ENCODE measurements around the gene CAMKV. TPM values are rescaled to one million over a fixed set of nuclear protein-coding genes. Genes with fewer than 3 reads are reported as not detected.
A peak's percentile ranks its signal among the peaks of the same experiment; 100 is the strongest.

Gene CAMKV
- total and polyA plus RNA-seq, 2 of the 8 experiments (the other 6 are each of a cell fraction or from before 2014, with no cell fraction given), result 56.3 to 66.4 TPM

GRCh38 chr3:49879721-49880120, 10.0 kb upstream of the CAMKV start:
- no peak overlapping the region; the same call in 1 of the 2 replicates for H2AK5ac ChIP-seq (ENCODE audit: low read depth, low read length)
- H3K79me1 ChIP-seq (ENCODE audit: low read depth, low read length), result no peaks in the 10 kb centered on the region
- no peak for DNase-seq (ENCODE audit: low read depth in 1 of 2, low spot score in 2 of 2)
- no peak overlapping the region for H3K23ac ChIP-seq (ENCODE audit: insufficient read length)
- peak overlapping the region; percentile 77 for H4K91ac ChIP-seq (replicated peaks; ENCODE audit: insufficient read length, low read length)
- H3K36me3 ChIP-seq (ENCODE audit: control insufficient read depth in 2 of 4, insufficient read depth in 4 of 4, low read length in 3 of 4), result no peaks in the 10 kb centered on the region
- no peak overlapping the region for H4K8ac ChIP-seq (ENCODE audit: extremely low read depth, insufficient read depth, low read length)
- no peaks in the 10 kb centered on the region for H4K20me1 ChIP-seq (replicated peaks in 1 of 2; ENCODE audit: control insufficient read depth in 1 of 2, insufficient read depth in 2 of 2, low read length in 2 of 2)
- H3K9me3 ChIP-seq (ENCODE audit: insufficient read depth in 2 of 2, low read depth in 1 of 2, low read length in 1 of 2), result no peaks in the 10 kb centered on the region
- H3K27ac ChIP-seq (ENCODE audit: low read depth, low read length), result no peak overlapping the region
- H3K4ac ChIP-seq (replicated peaks; ENCODE audit: insufficient read length, low read depth, low read length), result no peak overlapping the region
- ChIA-PET POLR2A (ENCODE audit: partially characterized antibody) (interaction anchor here (1.0 to 16.1 kb wide), 4 partner anchors 12 to 22 kb away, joined by 5 to 149 read pairs (median 6); partner anchors contain the start of gene CAMKV), CTCF (ENCODE audit: partially characterized antibody) (interaction anchor here (0.6 to 10.1 kb wide), 8 partner anchors 10 to 69 kb away, joined by 3 to 89 read pairs (median 6); partner anchors contain the start of gene CAMKV)
- no peaks in the 10 kb centered on the region; a peak in 1 of 7 replicates for H3K27me3 ChIP-seq (replicated peaks in 1 of 4; ENCODE audit: control insufficient read depth in 3 of 4, extremely low read depth in 1 of 4, insufficient read depth in 3 of 4, low read length in 3 of 4)
- peaks cover 10 to 22% (median 17%) of the 10 kb centered on the region in 4 experiments for H3K4me1 ChIP-seq (replicated peaks in 1 of 4; ENCODE audit: control insufficient read depth in 3 of 4, insufficient read depth in 4 of 4, low read length in 3 of 4)
- no peak overlapping the region for H3K9ac ChIP-seq (replicated peaks in 1 of 4; ENCODE audit: extremely low read depth in 1 of 4, low read depth in 3 of 4, low read length in 3 of 4)
- no peak overlapping the region for H2AFZ ChIP-seq (ENCODE audit: low read length)
- no peak overlapping the region for H4K5ac ChIP-seq (ENCODE audit: insufficient read length, low read depth, low read length)
- H3K18ac ChIP-seq (ENCODE audit: extremely low read depth, low read length), result no peak overlapping the region
- H3K4me3 ChIP-seq (ENCODE audit: extremely low read depth in 1 of 4, insufficient read depth in 2 of 4, low read depth in 3 of 4, low read length in 4 of 4), result no peak overlapping the region
- 95% methylated on average over 2 of the region's 2 CpGs; no CpG with 5 or more reads in 1 of the 2 experiments for WGBS, 2 experiments (ENCODE audit: extremely low coverage in 1 of 2, insufficient coverage in 1 of 2, insufficient read length in 1 of 2, insufficient replicate concordance in 2 of 2, low coverage in 1 of 2, low lambda C conversion rate in 2 of 2, missing lambda C conversion rate in 1 of 2)
- peak overlapping the region; percentile 83 for H2BK15ac ChIP-seq (ENCODE audit: low read length)
- no peak overlapping the region; a peak in 1 of 4 replicates for H3K4me2 ChIP-seq (ENCODE audit: insufficient read depth in 1 of 2, low read depth in 2 of 2, low read length in 2 of 2)
- no peak overlapping the region for H3K14ac ChIP-seq (ENCODE audit: insufficient read length)
- H2BK12ac ChIP-seq (ENCODE audit: low read depth, low read length), result no peak overlapping the region
- FAIRE-seq, result no peak
- H2BK5ac ChIP-seq (ENCODE audit: low read depth, low read length), result no peak overlapping the region
- no peaks in the 10 kb centered on the region for H3K79me2 ChIP-seq (ENCODE audit: control insufficient read depth in 1 of 2, insufficient read depth in 2 of 2, low read length in 2 of 2)
- no peak overlapping the region for H2BK20ac ChIP-seq (ENCODE audit: low read length)
- H3K23me2 ChIP-seq (ENCODE audit: low read depth, low read length), result no peaks in the 10 kb centered on the region
- H2BK120ac ChIP-seq (replicated peaks; ENCODE audit: low read depth, low read length), result peak overlapping the region; percentile 75
- H3K56ac ChIP-seq (replicated peaks; ENCODE audit: insufficient read length, low read depth, low read length), result no peak overlapping the region
- no peak for TF ChIP-seq FOSL1 (IDR thresholded peaks at IDR 0.05; ENCODE audit: insufficient read depth, low read depth, low read length)
- TF ChIP-seq BRCA1 (IDR thresholded peaks at IDR 0.05; ENCODE audit: low read depth, low read length), result no peak
- no peak for TF ChIP-seq SIRT6 (IDR thresholded peaks at IDR 0.05; ENCODE audit: low read length)
- TF ChIP-seq, protein P1, sequence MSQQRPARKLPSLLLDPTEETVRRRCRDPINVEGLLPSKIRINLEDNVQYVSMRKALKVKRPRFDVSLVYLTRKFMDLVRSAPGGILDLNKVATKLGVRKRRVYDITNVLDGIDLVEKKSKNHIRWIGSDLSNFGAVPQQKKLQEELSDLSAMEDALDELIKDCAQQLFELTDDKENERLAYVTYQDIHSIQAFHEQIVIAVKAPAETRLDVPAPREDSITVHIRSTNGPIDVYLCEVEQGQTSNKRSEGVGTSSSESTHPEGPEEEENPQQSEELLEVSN (IDR thresholded peaks at IDR 0.05), result no peak
- no peak for TF ChIP-seq SUZ12 (IDR thresholded peaks at IDR 0.05; ENCODE audit: low read length)
- TF ChIP-seq RFX5 (IDR thresholded peaks at IDR 0.05; ENCODE audit: borderline replicate concordance, low read depth, low read length), result no peak
- TF ChIP-seq RBBP5 (IDR thresholded peaks at IDR 0.05; ENCODE audit: borderline replicate concordance, low read depth, low read length), result no peak
- no peak for TF ChIP-seq EZH2 (IDR thresholded peaks at IDR 0.05; ENCODE audit: low read depth, low read length, severe bottlenecking)
- no peak for TF ChIP-seq TEAD4 (IDR thresholded peaks at IDR 0.05; ENCODE audit: low read depth, low read length)
- no peak for TF ChIP-seq EGR1 (IDR thresholded peaks at IDR 0.05; ENCODE audit: borderline replicate concordance, low read depth, low read length)
- no peak for TF ChIP-seq MAFK (IDR thresholded peaks at IDR 0.05; ENCODE audit: low read depth, low read length)
- TF ChIP-seq JUN (IDR thresholded peaks at IDR 0.05; ENCODE audit: low read depth, low read length), result no peak
- TF ChIP-seq BACH1 (IDR thresholded peaks at IDR 0.05; ENCODE audit: low read length), result no peak
- TF ChIP-seq CHD1 (IDR thresholded peaks at IDR 0.05; ENCODE audit: low read depth, low read length), result no peak
